ENCODE results near the gene CLMN. TPM values are rescaled to one million over a fixed set of nuclear protein-coding genes. Genes with fewer than 3 reads are reported as not detected.

CLMN gene
- total RNA-seq, 1 donor from 2014 or later, result 6.3 TPM

GRCh38 chr14:95157327-95158189, 162.2 kb downstream of the CLMN start, which contains the start of gene DICER1:
Gene DICER1, minus strand, starts transcription at chr14:95157529. Its CDS starts 24,071 bp downstream, at chr14:95133458.
- H3K4me1 Mint-ChIP-seq, result peaks cover 25% of the 10 kb centered on the region
- peaks cover 6% of the 10 kb centered on the region for H3F3A ChIP-seq (ENCODE audit: low read depth)
- no peaks in the 10 kb centered on the region for H3K36me3 ChIP-seq
- H3K27me3 Mint-ChIP-seq (ENCODE audit: insufficient read depth, low read depth), result peaks cover 2% of the 10 kb centered on the region
- peaks cover 13% of the 10 kb centered on the region for H4K20me1 ChIP-seq (ENCODE audit: low read depth)
- peak within 1 kb of the TSS; percentile 96 for H3K4me3 Mint-ChIP-seq
- peak; percentile 96 for DNase-seq (ENCODE audit: low spot score)
- peaks cover 5% of the 10 kb centered on the region for H3K9me3 Mint-ChIP-seq
- H3K9me3 ChIP-seq (ENCODE audit: low read depth), result no peaks in the 10 kb centered on the region
- peaks cover 51% of the 10 kb centered on the region for H3K79me2 ChIP-seq (ENCODE audit: low read depth)
- H3K27ac Mint-ChIP-seq, result peak within 1 kb of the TSS; percentile 99
- H3K4me2 ChIP-seq, result peak within 1 kb of the TSS; percentile 98
- TF ChIP-seq EZH2phosphoT487 (IDR thresholded peaks at IDR 0.05) (no peak), CTCF (IDR thresholded peaks at IDR 0.05) (peak; percentile 19), EZH2 (IDR thresholded peaks at IDR 0.05) (no peak)
- peak within 1 kb of the TSS; percentile 76 for H3K4me3 ChIP-seq
- H3K27ac ChIP-seq, result peak within 1 kb of the TSS; percentile 36
- no peaks in the 10 kb centered on the region for H3K27me3 ChIP-seq
- peaks cover 20% of the 10 kb centered on the region for H3K36me3 Mint-ChIP-seq
- peaks cover 18% of the 10 kb centered on the region for H3K4me1 ChIP-seq
- peak within 1 kb of the TSS; percentile 71 for H2AFZ ChIP-seq (replicated peaks)
- peak within 1 kb of the TSS; percentile 64 for H3K9ac ChIP-seq

- H3K4me1 Mint-ChIP-seq, result peaks cover 24% of the 10 kb centered on the region
- Histone ChIP-seq H3K79me2 (ENCODE audit: low read depth) (peaks cover 57% of the 10 kb centered on the region), H3F3A (ENCODE audit: low read depth) (no peaks in the 10 kb centered on the region), H4K20me1 (ENCODE audit: low read depth) (peaks cover 18% of the 10 kb centered on the region), H3K27ac (peak overlapping the region; percentile 36), H3K4me1 (peaks cover 12% of the 10 kb centered on the region), H3K4me3 (peak overlapping the region; percentile 76), H3K9me3 (ENCODE audit: low read depth) (no peaks in the 10 kb centered on the region), H3K27me3 (no peaks in the 10 kb centered on the region), H3K36me3 (no peaks in the 10 kb centered on the region), H3K4me2 (peak overlapping the region; percentile 98), H2AFZ (replicated peaks) (peak overlapping the region; percentile 71), H3K9ac (peak overlapping the region; percentile 64)
- peaks cover 25% of the 10 kb centered on the region for H3K36me3 Mint-ChIP-seq
- H3K27me3 Mint-ChIP-seq (ENCODE audit: insufficient read depth, low read depth), result peaks cover 2% of the 10 kb centered on the region
- H3K4me3 Mint-ChIP-seq, result peak overlapping the region; percentile 96
- peaks cover 6% of the 10 kb centered on the region for H3K9me3 Mint-ChIP-seq
- no peak for TF ChIP-seq EZH2phosphoT487 (IDR thresholded peaks at IDR 0.05)
- TF ChIP-seq CTCF (IDR thresholded peaks at IDR 0.05), result no peak
- TF ChIP-seq EZH2 (IDR thresholded peaks at IDR 0.05), result no peak
- H3K27ac Mint-ChIP-seq, result no peak overlapping the region
- DNase-seq (ENCODE audit: low spot score), result no peak
These were observed 162.7 kb downstream of the CLMN start for GRCh38 chr14:95157048-95157326.

GRCh38 chr14:95156161-95157047, 163.3 kb downstream of the CLMN start:
- Histone ChIP-seq H4K20me1 (ENCODE audit: low read depth) (peaks cover 24% of the 10 kb centered on the region), H3K27ac (no peak overlapping the region), H3K4me1 (peaks cover 11% of the 10 kb centered on the region), H3K4me2 (peak overlapping the region; percentile 98), H3K9ac (peak overlapping the region; percentile 64), H3K27me3 (no peaks in the 10 kb centered on the region), H2AFZ (replicated peaks) (peak overlapping the region; percentile 71), H3K4me3 (peak overlapping the region; percentile 76), H3F3A (ENCODE audit: low read depth) (no peaks in the 10 kb centered on the region), H3K36me3 (no peaks in the 10 kb centered on the region), H3K9me3 (ENCODE audit: low read depth) (no peaks in the 10 kb centered on the region), H3K79me2 (ENCODE audit: low read depth) (peaks cover 62% of the 10 kb centered on the region)
- H3K27me3 Mint-ChIP-seq (ENCODE audit: insufficient read depth, low read depth), result peaks cover 2% of the 10 kb centered on the region
- peaks cover 27% of the 10 kb centered on the region for H3K4me1 Mint-ChIP-seq
- H3K27ac Mint-ChIP-seq, result peak overlapping the region; percentile 64
- peaks cover 30% of the 10 kb centered on the region for H3K36me3 Mint-ChIP-seq
- peaks cover 12% of the 10 kb centered on the region for H3K9me3 Mint-ChIP-seq
- TF ChIP-seq CTCF (IDR thresholded peaks at IDR 0.05), result no peak
- TF ChIP-seq EZH2phosphoT487 (IDR thresholded peaks at IDR 0.05), result no peak
- TF ChIP-seq EZH2 (IDR thresholded peaks at IDR 0.05), result no peak
- peak overlapping the region; percentile 87 for H3K4me3 Mint-ChIP-seq
- DNase-seq (ENCODE audit: low spot score), result peak; percentile 38

All from neural progenitor cell (in vitro differentiated cells).